ENCODE results near the gene ARIH2.

Gene ARIH2

GRCh38 chr3:48929358-48930035 lies 10.9 kb downstream of the ARIH2 start:
- no peak for DNase-seq

DNA sequence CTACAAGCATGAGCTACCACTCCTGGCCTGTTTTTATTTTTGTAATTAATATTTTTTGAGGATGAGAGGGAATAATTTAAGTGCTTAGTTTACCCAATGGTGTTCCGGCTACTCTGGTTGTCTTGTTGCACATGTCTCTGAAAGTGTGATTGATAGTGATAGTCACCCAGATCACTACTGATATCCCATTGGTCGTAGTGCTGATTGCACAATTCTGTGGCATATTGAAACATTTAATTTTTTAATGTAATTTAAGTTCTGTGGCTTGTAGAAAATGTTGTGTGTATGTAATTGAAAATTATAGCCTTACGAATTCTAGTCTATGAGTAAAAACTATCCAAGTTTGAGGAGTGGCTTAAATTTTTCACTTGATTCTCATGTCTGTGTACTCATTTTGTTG lies 11.9 kb downstream of the ARIH2 start:
- no peak for DNase-seq

DNA sequence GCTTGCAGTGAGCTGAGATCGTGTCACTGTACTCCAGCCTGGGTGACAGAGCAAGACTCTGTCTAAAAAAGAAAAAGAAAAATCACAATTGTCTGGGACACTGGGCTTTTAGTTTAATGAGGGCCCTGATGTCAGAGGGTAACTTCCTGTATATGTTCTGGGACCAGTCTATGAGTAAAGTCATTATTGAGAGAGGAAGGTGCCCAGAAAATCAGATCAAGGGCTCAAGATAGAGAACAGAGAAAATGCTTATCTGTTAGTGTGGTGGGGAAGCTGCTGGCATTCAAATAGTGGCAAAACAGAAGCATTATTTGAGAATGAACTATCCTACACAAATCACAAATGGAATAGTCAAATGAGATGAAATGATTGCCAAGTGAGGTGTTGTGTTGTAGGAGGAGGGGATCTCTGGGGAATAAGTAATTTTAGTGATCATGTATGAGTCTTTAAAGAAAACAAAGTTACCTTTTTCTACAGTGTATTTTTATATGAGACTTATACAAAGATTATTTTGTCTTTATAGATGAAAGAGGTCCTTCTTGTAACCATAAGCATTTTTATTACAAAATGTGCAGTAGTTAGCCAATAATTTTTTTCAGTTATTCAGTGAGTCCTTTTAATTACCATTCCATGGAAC lies 13.4 kb downstream of the ARIH2 start:
- no peak for DNase-seq

- DNase-seq, result no peak
Observed at GRCh38 chr3:48934333-48934991, 15.8 kb downstream of the ARIH2 start.

DNA sequence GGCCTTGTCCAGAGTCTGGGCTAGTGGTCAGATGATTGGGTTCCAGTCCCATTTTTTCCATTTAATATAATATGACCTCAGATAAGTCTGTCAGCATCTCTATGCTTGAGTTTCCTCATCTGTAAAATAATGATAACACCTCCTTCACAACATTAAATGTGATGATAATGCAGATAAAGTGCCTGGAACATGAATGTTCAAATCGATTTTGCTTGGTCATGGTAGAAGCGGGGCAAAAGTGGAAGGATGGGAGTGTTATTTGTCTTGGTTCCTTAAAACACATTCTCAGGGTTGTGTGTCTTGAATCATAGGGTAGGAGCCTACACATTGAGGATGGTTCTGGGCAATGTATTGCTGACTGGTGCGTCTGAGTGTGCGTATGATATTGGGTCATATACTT lies 16.9 kb downstream of the ARIH2 start:
- no peak for DNase-seq

GRCh38 chr3:48938156-48938555 lies 19.5 kb downstream of the ARIH2 start:
- no peak for DNase-seq

GRCh38 chr3:48938689-48939088 lies 20.0 kb downstream of the ARIH2 start:
- no peak for DNase-seq

- no peak for DNase-seq
Observed at GRCh38 chr3:48945432-48945831, 26.8 kb downstream of the ARIH2 start.

- DNase-seq, result no peak
Observed at GRCh38 chr3:48945891-48946549, 27.4 kb downstream of the ARIH2 start.

- DNase-seq, result no peak
Observed at GRCh38 chr3:48949376-48949717, 30.7 kb downstream of the ARIH2 start.

GRCh38 chr3:48950051-48950450 lies 31.4 kb downstream of the ARIH2 start:
- no peak for DNase-seq

GRCh38 chr3:48951764-48952163 lies 33.1 kb downstream of the ARIH2 start:
- no peak for DNase-seq

- peak; percentile 59 for DNase-seq
Observed at GRCh38 chr3:48952510-48953118, 34.0 kb downstream of the ARIH2 start.

- no peak for DNase-seq
Observed at GRCh38 chr3:48957006-48957705, 38.5 kb downstream of the ARIH2 start.

- no peak for DNase-seq
Observed at GRCh38 chr3:48960841-48961413, 42.3 kb downstream of the ARIH2 start.

GRCh38 chr3:48962340-48962739 lies 43.7 kb downstream of the ARIH2 start:
- DNase-seq, result no peak

DNA sequence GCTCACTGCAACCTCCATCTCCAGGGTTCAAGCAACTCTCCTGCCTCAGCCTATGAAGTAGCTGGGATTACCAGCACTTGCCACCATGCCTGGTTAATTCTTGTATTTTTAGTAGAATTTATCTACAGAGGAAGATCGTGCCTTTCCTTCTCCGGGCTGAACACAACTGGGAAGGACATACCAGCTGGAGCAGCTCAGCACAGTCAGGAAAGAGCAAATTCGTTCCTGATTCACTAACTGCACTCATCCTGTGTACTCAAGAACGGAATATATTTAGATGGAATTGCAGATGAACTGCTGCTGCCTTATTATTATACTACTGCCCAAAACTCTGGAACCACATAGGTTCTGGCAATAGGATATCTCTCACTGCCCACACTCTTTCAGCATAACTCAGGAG lies 44.3 kb downstream of the ARIH2 start:
- no peak for DNase-seq

DNA sequence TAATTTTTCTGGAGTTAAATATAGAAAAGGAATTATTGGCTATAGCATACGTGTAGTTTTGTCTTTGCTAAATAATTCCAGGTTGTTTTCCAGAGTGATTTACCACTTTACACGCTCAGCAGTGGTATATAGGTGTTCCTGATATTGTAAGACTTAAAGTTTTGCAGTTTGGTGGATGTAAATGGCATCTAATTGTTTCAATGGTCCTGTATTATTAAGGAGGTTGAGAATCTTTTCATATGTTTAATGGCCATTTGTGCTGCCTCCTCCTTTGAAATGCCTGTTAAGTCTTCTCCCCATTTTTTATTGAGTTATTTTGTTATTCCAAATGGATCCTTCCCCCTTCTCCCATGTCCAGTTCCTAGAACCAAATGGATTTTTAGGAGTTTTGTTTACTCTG lies 44.9 kb downstream of the ARIH2 start:
- DNase-seq, result no peak

DNA sequence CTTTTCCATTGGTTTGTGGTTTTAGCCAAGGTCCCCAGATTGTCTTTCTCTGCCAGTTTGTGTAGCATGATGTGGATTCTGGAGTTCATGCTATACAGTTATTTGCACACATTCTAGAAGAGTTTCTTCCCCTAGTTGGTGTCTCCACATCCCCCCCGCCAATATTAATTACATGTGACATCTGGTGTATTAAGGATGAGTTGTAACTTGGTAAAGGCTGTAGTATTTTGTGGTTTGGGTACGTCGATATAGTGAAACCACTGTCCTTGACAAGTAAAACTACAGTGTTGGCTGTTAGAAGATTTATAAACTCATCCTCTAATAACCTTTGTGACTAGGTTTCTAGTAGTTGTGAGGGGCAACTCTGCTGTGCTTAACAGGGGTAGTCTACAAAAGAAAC lies 47.7 kb downstream of the ARIH2 start:
- no peak for DNase-seq

DNA sequence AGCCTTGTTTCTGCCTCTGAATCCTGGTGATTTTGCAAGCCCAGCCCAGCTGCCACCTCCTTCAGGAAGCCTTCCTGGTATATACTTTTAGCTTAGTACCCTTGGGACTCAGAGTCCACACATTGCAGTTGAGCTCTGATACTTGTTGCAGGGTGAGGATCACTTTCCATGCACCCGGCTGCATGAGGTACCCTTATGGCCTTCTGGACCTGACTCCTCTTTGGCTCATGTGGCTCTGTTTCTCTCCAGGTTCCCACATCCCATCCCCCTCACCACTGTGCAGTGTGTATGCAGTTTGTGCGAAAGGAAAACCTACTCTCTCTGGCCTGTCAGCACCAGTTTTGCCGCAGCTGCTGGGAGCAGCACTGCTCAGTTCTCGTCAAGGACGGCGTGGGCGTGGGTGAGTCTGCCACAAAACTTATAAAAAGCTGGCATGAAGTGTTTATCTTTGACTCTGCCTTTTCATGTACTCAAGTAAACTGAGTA lies 48.3 kb downstream of the ARIH2 start:
- DNase-seq, result no peak

DNA sequence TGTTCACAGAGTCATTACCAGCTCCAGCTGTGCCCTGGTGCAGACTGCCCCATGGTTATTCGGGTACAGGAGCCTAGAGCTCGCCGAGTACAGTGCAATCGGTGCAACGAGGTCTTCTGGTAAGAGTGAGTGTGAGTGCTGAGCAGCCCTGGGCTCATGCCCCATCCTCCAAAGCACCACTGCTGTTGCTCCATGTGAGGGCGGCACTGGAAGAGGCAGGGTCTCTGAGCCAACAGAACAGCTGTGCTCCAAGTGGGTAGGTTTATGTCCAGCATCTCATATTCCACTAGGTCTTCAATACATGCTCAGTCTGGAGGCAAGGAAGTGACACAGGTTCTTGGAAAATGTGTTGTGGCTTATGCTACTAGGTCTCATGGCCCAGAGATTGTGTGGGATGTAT lies 51.9 kb downstream of the ARIH2 start:
- DNase-seq, result no peak
